Thyroid gland (tissue), 4 donors: ENCODE results near the gene HAP1. TPM values are rescaled to one million over a fixed set of nuclear protein-coding genes. Genes with fewer than 3 reads are reported as not detected.

ENCODE experiments used
- DNase-seq, 2 donors: peaks; one replicate each; pipeline ENCODE4 v3.0.0-alpha.2; 2019
- H3K27ac ChIP-seq, 3 donors: fragments of 200-600 bp; sonication (generic); 1 replicate in 2 of 3; 2 replicates in 1 of 3; pipeline ENCODE4 v1.5.1; 2016 to 2019; ENCODE audit warnings: mild to moderate bottlenecking in 1 of 3, moderate library complexity in 1 of 3
- H3K27me3 ChIP-seq: fragments of 200-600 bp; sonication (generic); one replicate; pipeline ENCODE4 v1.5.1; 2019
- H3K36me3 ChIP-seq, 2 donors: fragments of 200-600 bp; sonication (generic); one replicate each; pipeline ENCODE4 v1.5.1; 2016 to 2019
- H3K4me1 ChIP-seq, 2 donors: fragments of 200-600 bp; sonication (generic); one replicate each; pipeline ENCODE4 v1.5.1; 2017 to 2019
- H3K4me3 ChIP-seq, 3 donors: fragments of 200-600 bp; sonication (generic); replicated peaks in 1 of 3; 1 replicate in 2 of 3; 2 replicates in 1 of 3; pipeline ENCODE4 v1.5.1; 2016; ENCODE audit warnings: mild to moderate bottlenecking in 1 of 3
- H3K9me3 ChIP-seq: fragments of 200-600 bp; sonication (generic); one replicate; pipeline ENCODE4 v1.5.1; 2017
- CTCF ChIP-seq, 6 experiments: fragments of 200-600 bp in 3 of 6; fragments of 450-650 bp in 3 of 6; sonication (generic) in 3 of 6; IDR thresholded peaks; one replicate each; pipeline ENCODE4 v1.5.1; 2016 to 2019; ENCODE audit warnings: antibody characterized with exemption in 6 of 6, mild to moderate bottlenecking in 2 of 6, inconsistent platforms in 1 of 6, moderate library complexity in 1 of 6
- POLR2A ChIP-seq, 2 donors: fragments of 450-650 bp; IDR thresholded peaks; one replicate each; pipeline ENCODE4 v1.6.1; 2017; ENCODE audit warnings: antibody characterized with exemption in 2 of 2, mild to moderate bottlenecking in 2 of 2, moderate library complexity in 1 of 2
- WGBS, 2 donors: methylation state at CpG; one replicate each; pipeline ENCODE4 v1.1.5; 2017; 5-methylcytosine and 5-hydroxymethylcytosine counted together
- intact Hi-C: fragments of 100-400 bp; cut with DNase I; formaldehyde crosslinking; loops from one replicate; pipeline ENCODE4 v1.15.1; 2023
- total RNA-seq, 4 donors: library from RNA; depleted of rRNA; stranded (reverse); fragments of >200 nt; gene quantifications; one replicate each; pipeline ENCODE4 v1.2.3, GENCODE V29; 2016

HAP1 gene
- total RNA-seq, 4 donors from 2014 or later = 0.94 to 12.7 (median 1.9) TPM

GRCh38 chr17:41751288-41751687 is 16.8 kb upstream of the HAP1 start:
- no peak for DNase-seq
- no peaks in the 10 kb centered on the region for H3K27me3 ChIP-seq
- H3K4me1 ChIP-seq = peaks cover 0 to 4% of the 10 kb centered on the region in 2 donors
- TF ChIP-seq POLR2A (IDR thresholded peaks at IDR 0.05) (no peak), CTCF (IDR thresholded peaks at IDR 0.05) (no peak)
- intact Hi-C loops = no loop called here
- H3K27ac ChIP-seq = no peak overlapping the region
- H3K9me3 ChIP-seq = no peaks in the 10 kb centered on the region
- no peak overlapping the region for H3K4me3 ChIP-seq
- 54 to 80% methylated on average over 3 of the region's 3 CpGs for WGBS, 2 donors
- H3K36me3 ChIP-seq = peaks cover 22 to 26% of the 10 kb centered on the region in 2 donors

GRCh38 chr17:41750862-41751261 is 16.4 kb upstream of the HAP1 start:
- 76 to 79% methylated on average over 4 of the region's 4 CpGs for WGBS, 2 donors
- TF ChIP-seq CTCF (IDR thresholded peaks at IDR 0.05) = no peak
- no peak for TF ChIP-seq POLR2A (IDR thresholded peaks at IDR 0.05)
- no peaks in the 10 kb centered on the region for H3K27me3 ChIP-seq
- intact Hi-C loops = no loop called here
- DNase-seq = no peak
- H3K9me3 ChIP-seq = no peaks in the 10 kb centered on the region
- H3K4me3 ChIP-seq = no peak overlapping the region
- peaks cover 0 to 4% of the 10 kb centered on the region in 2 donors for H3K4me1 ChIP-seq
- no peak overlapping the region for H3K27ac ChIP-seq
- H3K36me3 ChIP-seq = peaks cover 18 to 22% of the 10 kb centered on the region in 2 donors

- no peaks in the 10 kb centered on the region for H3K9me3 ChIP-seq
- H3K4me3 ChIP-seq = no peak overlapping the region
- intact Hi-C loops = no loop called here
- H3K27me3 ChIP-seq = no peaks in the 10 kb centered on the region
- 91 to 93% methylated on average over 6 of the region's 6 CpGs for WGBS, 2 donors
- H3K27ac ChIP-seq = no peak overlapping the region
- no peaks in the 10 kb centered on the region for H3K36me3 ChIP-seq
- no peak for TF ChIP-seq CTCF (IDR thresholded peaks at IDR 0.05)
- TF ChIP-seq POLR2A (IDR thresholded peaks at IDR 0.05) = no peak
- no peak for DNase-seq
- H3K4me1 ChIP-seq = peaks cover 0 to 4% of the 10 kb centered on the region in 2 donors
These were observed 13.8 kb upstream of the HAP1 start for GRCh38 chr17:41748275-41748674.

DNA sequence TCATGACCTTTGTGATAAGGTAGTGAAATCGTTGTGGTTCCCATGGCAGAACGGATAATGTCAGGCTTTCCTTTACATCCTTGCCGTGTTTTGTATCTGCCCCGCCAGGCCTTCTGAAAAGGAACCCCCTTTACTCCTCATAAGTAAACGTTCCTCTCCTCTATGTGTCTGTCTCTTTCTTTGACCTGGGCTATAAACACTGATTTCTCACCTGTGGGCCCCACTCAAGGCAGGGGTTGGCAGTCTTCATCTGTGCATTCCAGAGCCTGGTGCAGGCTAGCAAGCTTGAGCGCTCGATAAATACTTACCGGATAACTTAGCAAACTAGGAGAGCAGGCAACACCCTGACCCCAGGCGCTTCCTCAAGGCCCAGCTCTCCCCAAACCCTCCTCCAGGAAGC is 7.3 kb upstream of the HAP1 start:
- no peak for DNase-seq
- H3K36me3 ChIP-seq = no peaks in the 10 kb centered on the region
- H3K4me3 ChIP-seq = no peak overlapping the region
- H3K27ac ChIP-seq = no peak overlapping the region
- no peaks in the 10 kb centered on the region for H3K27me3 ChIP-seq
- peaks cover 8 to 31% of the 10 kb centered on the region in 2 donors for H3K4me1 ChIP-seq
- TF ChIP-seq POLR2A (IDR thresholded peaks at IDR 0.05) (no peak), CTCF (IDR thresholded peaks at IDR 0.05) (no peak)
- H3K9me3 ChIP-seq = no peaks in the 10 kb centered on the region
- 81 to 84% methylated on average over 9 of the region's 9 CpGs for WGBS, 2 donors
- intact Hi-C loops = no loop called here

GRCh38 chr17:41740506-41740905 is 6.1 kb upstream of the HAP1 start:
- no peaks in the 10 kb centered on the region for H3K9me3 ChIP-seq
- no peaks in the 10 kb centered on the region for H3K36me3 ChIP-seq
- H3K4me1 ChIP-seq = peaks cover 12 to 36% of the 10 kb centered on the region in 2 donors
- H3K27ac ChIP-seq = no peak overlapping the region
- no peak overlapping the region for H3K4me3 ChIP-seq
- TF ChIP-seq POLR2A (IDR thresholded peaks at IDR 0.05) (no peak), CTCF (IDR thresholded peaks at IDR 0.05) (no peak)
- no peaks in the 10 kb centered on the region for H3K27me3 ChIP-seq
- DNase-seq = no peak
- whole genome bisulfite sequencing, 2 donors = 89 to 92% methylated on average over 4 to 5 of the region's 5 CpGs
- intact Hi-C loops = no loop called here
